Testis (tissue), 2 donors: ENCODE measurements around the gene CBLB.

Experiments used
- CTCF ChIP-seq, 3 experiments: fragments of 450-650 bp in 2 of 3; fragments of 200-600 bp in 1 of 3; sonication (generic) in 1 of 3; IDR thresholded peaks; one replicate each; pipeline ENCODE4 v1.5.1; 2016 to 2019; ENCODE audit warnings: antibody characterized with exemption in 3 of 3, mild to moderate bottlenecking in 2 of 3, moderate library complexity in 1 of 3
- POLR2A ChIP-seq: fragments of 450-650 bp; IDR thresholded peaks from one replicate; pipeline ENCODE4 v1.6.1; 2017; ENCODE audit warnings: antibody characterized with exemption, mild to moderate bottlenecking, moderate library complexity

GRCh38 chr3:105765308-105765639, 103.5 kb downstream of the CBLB start:
- TF ChIP-seq CTCF (IDR thresholded peaks at IDR 0.05) (no peak), POLR2A (no peak)
